ENCODE results near the gene FYB2.
"Not testable (repeated sequence)": the region's sequence is repeated elsewhere in the genome, so short reads cannot be mapped to it uniquely, and the experiment has no call there.

The FYB2 gene

DNA sequence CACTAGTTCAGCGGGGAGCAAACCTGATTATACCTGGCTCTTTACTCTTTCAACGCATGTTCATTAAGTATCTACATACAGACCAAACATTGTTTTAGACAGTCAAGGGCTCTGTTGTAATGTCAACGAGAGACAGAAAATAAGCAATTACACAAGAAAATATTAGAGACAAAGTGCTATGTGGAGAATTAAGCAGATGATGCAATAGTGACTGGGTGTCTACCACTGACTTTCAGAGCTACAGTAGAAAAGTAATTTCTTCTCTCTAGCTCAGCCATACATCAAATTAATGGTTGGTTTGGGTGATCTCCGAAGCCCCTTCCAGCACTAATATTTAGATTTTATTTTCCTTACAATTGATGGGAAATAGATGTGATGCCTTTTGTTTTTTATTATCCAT lies 23.3 kb downstream of the FYB2 start:
- DNase-seq, result no peak

DNA sequence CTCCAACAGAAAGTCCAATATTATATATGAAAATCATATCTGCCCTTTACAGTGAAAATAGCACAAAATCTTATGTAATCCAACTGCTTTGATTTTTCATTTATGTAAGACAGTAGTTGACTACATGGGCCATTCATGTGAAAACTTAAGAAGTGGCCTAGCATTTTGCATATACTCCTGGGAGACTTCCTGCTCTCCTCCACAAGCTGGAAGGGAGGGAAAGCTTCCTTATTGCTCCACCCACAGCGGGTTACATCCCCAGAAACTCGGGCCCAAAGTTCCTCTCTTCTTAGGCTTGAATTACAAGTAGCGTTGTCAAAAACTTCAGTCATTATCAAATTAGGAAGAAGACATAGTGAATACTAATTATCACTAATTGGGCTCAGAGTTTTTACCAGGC lies 29.2 kb downstream of the FYB2 start:
- DNase-seq, result no peak

DNA sequence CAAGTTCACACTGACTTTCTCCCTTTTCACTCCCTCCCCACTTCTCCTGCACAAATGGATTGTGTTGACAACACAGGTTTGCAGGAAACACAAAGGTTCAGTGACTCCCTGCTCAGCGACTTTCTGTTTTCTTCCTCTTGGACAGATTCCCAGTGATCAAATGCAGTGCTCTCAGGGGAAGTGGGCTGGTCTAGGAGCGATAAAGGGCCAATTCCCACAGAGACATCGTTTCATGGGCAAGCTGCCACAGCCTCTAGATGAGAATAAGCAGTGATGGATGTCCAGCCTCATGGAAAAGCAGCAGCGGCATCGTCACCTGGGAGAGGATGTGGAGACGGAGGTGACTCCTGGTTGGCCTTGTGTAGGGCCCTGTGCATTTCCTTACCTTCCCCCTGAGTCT lies 30.6 kb downstream of the FYB2 start:
- no peak for DNase-seq

DNA sequence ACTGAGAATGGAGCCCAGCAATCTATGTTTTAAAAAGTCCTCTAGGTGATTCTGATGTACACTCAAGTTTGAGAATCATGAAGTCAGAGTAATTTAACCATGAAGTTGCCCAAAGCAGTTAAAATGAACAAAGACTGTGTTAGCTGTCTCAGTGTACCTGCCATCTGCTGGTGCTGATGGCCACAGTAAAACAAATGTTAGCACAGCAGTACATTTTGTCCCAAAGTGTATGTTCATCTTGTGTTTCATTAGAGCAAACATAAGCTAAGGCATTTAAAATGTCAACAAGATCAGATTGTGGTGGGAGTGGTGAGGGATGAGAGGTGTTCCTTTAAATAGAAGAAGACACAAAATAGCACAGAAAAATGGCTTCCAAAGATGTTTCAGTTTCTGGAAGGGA lies 31.1 kb downstream of the FYB2 start:
- DNase-seq, result no peak

DNA sequence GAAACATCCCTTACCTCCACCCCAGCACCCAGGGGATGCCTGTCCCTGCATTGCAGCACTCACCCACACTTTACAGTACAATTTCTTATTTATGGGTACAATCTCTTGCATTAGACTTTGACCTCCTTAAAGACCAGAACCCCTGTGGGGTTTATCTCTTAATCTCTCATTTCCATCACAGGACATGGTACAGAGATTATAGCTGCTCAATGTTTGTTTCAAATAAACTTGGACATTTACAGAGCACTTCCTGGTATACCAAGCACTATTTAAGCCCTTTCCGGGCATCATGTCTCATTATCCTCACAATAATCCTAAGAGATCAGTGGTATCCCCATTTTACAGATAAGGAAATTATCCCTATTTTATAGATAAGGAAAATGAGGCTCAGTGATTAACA lies 31.9 kb downstream of the FYB2 start:
- DNase-seq, result no peak

DNA sequence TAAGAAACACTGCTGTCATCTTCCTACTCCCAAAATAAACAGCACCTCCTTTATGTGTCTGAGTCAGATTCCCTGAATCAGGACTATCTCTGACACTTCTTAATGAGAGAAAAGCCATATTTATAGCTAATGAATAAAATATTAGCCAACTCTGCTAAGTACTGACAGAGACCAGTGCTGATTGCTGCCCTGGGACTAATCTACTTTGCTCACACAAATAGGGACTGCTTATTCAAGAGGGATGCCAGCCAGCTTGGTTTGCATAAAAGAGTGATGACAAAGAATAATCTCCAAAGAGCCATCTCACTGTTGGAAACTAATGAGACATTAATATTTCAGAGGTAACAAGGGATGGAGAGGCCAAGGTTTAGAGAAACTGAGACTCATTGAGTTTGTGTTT lies 36.4 kb downstream of the FYB2 start:
- no peak for DNase-seq

DNA sequence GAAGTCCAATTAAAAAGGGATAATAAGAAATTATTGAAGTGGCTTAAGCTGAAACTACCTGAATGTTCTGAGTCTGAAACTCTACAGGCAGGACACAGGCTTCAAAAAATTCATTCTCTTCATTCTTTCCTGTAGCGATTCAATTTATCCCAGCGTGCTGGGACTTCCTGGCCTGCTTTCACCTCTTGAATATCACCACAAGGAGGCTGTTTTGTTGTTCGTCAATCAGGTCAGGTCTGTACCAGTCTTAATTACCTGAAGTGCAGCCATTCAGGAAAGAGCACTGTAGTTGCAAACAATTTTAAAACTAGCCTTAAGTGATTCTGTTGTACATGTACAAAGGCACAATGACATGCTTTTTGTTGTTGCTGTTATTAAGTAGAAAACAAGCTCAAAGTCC lies 38.4 kb downstream of the FYB2 start:
- no peak for DNase-seq

DNA sequence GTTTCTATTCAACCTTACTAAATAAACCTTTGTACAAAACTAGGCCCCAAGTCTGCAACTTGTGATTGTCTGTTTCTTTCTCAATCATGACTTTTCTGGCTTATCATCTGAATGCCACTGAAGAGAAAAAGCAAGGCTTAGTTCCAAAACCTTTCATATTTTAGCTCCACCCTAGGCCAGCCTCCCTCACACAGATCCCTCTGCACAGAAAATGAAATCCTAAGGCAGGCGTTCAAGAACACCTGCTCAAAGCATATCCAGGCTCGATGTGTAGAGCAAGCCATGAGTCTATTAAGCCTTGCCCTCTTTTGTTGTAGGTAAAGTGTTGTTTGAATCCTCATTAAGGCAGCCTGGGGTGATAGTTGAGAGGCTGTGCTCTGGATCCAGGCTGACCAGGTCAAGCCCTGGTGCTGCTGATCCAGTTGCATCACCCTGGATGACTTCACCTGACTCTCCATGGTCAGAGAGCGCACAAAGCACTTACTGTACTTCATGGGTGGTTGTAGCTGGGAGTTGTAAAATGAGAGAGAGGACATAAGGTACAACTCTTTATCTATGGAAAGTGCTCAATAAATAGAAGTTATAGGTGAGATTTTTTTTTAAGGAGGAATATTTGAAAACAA lies 39.0 kb downstream of the FYB2 start:
- DNase-seq, result no peak

DNA sequence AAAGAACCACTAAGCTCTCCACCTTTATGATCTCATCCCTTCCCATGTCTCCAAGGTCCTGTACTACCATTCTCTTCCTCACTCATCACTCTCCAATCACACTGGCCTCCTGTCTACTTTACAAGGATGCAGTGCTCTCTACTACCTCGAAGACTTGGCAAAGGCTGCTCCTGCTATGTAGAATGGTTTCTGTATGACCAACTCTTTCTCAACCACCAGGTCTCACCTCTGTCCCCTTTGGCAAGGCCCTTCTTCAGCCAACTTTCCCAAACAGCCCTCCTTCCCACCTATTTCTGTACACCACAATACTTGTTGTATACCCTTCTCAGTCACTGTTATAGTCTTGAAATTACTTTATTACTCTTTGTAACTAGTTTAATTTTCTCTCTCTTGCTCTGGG lies 41.2 kb downstream of the FYB2 start:
- no peak for DNase-seq

DNA sequence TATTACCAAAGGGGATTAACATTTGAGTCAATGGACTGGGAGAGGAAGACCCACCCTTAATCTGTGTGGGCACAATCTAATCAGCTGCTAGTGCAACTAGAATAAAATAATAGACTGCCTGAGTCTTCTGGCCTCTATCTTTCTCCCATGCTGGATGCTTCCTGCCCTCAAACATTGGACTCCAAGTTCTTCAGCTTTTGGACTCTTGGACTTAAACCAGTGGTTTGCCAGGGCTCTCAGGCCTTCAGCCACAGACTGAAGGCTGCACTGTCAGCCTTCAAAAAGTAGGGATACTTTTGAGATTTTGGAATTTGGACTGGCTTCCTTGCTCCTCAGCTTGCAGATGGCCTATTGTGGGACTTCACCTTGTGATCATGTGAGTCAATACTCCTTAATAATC lies 44.5 kb downstream of the FYB2 start:
- not testable (repeated sequence) for DNase-seq

DNA sequence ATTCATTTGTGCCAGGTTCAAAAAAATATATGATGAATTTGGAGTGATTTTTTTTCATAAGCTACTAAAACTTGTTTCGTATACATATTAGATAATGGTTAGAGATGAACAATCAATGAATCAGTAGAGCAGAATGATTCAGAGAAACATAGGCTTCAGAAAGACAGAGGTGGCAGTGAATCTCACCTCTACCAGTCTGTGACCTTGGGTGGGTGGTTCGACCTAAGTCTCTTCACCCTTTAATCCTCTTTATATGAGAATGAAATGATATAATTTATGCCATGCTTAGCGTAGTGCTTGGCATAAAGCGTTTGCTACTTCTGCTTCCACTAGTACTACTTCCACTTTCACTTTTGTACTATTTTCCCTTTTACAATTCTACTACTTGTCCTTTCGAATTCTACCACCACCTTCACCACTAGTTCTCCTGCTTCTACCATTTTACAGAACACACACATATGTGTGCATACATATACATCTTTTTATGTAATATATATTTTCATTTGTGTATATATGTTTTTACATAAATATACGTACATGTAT lies 45.1 kb downstream of the FYB2 start:
- DNase-seq, result no peak

DNA sequence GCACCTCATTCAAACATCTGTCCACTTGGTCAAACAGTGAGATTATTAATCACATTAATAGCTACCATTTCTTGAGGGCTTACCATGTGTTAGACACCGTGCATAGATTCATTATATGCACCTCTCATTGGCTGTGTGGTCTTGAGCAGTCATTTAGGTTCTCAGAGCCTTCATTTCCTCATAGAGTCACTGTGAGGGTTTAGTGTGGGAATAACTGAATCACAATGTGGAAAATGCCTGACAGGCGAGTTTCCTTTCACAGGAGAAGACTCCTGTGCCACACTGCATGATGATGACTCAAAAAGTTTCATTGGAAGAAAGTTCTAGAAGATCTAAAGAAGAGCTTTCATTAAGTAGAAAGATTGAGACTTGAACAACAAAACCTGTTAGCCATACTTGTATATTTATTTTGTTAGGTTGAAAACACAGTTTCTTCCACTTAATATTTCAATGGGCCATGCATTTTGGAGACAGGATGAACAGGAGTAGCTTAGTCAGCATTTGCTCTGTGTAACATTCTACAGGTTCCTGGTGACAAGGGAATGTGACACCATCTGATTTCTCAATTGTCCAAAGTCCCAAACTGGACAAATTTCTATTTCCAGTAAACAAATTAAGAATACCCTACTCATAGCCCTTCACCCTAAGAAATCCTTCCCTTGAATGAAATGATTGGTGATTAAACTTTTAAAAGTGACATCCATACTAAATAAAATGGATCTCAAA lies 45.7 kb downstream of the FYB2 start:
- no peak for DNase-seq

DNA sequence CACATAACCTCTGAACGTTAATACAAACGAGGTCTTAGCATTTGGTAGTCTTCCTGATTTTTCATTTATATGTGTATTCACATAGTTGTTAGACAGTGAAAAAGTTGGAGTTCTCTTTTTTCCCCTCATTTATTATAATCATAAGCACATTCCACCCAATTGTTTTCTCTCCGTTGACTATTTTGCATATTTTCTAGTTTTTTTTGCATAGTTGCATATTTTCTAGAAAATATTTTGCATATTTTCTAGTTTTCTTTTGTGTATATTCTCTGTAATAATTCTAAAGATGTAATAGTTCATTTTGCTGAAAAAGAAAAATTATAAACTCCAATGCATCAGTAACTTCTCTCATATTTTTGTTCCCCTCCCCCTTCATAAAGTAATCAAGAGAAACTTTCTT lies 47.5 kb downstream of the FYB2 start:
- DNase-seq, result no peak

DNA sequence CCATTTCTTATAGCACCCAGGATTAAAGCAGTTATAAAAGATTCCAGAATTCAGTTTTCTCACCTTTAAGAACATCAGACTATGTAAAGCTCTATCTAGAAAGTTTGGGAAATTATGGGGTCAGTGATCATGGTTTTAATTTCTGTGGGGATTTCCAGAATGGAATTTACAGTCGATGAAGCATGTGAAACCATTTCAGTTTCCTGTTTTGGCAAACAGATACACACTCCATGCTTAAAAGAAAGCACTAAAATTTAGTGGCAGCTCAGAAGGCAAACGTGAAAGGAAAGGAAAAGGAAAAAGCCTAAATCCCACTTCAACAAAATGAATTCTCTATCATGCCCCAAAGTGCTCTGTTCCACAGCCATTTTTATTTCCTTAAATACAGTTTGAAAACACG lies 60.4 kb downstream of the FYB2 start:
- DNase-seq, result no peak

DNA sequence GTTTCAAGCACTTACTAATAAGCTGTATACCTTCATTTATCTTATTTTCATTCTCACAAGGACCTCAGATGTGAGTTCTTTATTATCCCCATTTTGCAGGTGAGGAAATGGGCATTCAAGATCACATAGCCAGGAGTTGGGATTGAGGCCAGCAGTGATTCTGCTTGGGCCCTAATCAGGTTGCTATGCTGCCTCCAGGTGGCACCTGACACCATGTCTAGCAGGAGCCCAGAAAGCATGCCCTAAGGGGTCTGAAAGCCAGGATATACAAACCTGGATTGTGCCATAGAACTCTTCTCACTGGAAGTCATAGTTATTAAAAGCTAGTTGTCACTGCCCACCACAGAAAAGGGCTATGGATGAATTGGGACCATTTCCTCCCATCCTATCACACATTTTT lies 61.1 kb downstream of the FYB2 start:
- DNase-seq, result no peak

DNA sequence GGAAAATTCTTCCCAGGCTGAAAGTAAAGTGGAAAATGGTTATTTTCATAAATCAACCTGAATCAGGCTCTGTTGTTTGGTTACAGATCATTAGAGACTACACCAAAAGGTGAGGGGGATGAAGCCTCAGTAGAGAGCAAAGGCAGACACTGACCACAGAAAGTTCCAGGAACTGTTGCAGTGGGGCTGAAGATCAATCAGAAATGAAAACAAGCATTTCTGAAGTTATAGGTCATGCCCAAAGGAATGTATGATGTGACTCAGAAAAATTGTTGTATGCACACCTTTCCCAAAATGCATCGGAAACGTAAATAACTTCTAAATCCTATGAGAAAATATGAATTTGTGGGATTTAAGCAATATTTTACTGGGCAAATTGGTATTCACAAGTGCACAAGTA lies 63.3 kb downstream of the FYB2 start:
- DNase-seq, result no peak

DNA sequence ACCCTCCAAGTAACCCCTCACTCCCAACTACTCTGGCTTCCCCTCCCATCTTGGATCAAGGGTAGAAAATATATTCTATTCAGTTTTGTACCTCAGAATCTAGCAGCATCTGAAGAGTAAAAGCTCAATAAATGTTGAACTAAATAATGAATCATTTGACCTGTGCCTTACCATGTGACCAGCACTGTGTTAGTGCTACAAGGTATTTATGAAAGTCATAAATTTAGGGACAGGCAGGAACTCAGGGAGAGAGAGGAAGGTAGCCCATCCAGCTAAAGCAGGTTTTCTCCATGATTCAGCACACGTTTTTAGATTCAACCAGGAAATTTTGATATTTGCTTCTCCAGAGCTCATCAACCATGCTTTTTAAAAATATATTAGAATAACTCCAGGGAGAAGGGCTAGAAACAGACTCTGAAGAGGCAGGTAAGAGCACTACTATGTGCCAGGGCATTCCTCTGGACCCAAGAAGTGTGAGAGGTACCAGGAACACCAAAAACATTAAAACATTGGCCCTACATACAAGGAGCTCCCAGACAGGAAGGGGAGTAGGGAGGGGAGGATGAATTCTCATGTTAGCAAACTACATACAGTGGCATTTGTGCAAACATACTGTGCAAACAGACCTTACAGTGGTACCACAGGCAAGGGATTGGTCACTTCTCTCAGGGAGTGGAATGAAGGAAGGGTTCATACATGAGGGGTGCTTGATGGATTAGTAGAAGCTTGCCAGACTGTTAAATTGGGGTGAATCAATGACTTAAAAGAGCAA lies 64.3 kb downstream of the FYB2 start:
- DNase-seq, result no peak

DNA sequence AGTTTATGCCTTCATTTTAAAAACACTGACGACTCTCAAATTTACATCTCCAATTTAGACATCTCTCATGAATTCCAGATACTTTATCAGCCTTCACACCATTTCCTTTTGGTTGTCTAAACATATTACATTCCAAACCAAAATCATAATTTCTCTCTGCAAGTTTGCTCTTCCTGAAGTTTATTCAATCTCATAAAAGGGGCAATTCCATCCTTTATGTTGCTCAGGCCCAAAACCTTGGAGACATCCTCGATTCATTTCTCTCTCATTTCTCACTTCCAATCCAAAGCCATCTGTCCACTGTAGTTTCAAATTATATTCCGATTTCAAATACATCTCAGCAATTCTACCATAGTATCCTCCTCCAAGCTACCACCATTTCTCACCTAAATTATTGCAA lies 74.0 kb downstream of the FYB2 start:
- no peak for DNase-seq

DNA sequence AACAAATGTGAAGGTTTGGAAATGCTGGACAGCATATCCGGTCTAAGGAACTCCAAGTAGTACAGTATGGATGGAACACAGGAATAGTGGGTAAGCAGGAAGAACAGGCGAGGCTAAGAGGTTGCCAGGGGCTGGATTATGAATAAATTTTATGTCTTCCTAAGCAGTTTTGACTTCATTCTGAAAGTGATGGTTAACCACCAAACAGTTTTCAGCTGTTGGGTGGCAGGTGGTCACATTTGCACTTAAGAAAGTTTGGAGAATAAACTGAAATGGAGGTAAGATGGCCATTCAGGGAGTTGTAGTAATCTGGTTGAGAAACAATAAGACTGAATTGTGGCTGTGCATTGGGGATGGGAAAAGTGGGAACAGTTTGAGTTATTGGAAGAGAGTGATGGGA lies 90.2 kb downstream of the FYB2 start:
- no peak for DNase-seq

DNA sequence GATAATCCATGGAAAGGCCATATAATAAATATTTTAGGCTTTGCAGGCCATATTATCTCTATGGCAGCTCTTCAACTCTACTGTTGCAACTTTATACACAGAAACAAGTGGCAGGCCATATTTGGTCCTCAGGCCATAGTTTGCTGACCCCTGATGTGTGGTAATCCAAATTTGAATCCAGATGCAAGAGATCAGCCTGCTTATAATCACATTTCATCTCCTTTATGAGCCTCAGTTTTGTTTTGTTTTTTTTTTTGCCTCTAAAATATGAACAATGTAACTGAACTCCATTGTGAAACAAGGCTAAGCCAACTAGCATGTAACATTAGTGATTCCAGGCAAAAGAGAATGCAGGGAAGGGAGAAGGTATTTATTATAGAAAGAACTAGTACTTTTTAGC lies 92.5 kb downstream of the FYB2 start:
- no peak for DNase-seq

DNA sequence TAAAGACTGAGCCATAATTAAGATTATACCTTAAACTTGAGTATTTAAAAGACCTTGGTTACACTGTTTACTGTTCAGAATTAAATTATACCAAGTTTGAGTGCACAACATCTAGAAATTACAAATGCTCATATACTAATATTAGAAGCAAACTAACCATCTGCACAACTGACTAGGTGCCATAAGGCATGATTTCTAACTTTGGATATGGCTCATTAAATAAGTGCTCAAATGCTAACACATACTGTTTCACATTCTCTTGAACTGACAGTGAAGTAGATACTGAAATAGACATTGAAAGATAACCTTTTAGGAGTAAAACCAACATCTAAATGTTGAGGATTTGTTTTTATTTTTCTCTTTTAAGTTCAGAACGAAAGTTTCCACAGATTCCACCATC lies 100.0 kb downstream of the FYB2 start:
- no peak for DNase-seq

DNA sequence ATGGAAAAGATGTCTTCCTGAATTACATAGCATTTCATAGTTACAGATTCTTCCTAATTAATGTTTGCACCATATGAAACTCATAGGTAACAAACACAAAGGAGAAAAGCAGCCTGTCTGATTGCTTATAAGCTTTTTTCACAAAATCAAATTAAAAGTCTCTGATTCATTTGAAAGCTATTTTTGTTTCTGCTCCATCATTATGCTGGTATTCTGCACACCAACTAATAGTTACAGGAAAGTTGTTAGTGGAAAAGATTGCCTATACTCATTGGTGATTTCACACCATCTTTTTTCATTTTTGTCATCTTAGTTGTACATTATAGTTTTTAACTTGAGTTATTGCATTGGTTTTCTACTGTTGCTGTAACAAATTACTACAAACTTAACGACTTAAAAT lies 104.0 kb downstream of the FYB2 start:
- DNase-seq, result no peak

DNA sequence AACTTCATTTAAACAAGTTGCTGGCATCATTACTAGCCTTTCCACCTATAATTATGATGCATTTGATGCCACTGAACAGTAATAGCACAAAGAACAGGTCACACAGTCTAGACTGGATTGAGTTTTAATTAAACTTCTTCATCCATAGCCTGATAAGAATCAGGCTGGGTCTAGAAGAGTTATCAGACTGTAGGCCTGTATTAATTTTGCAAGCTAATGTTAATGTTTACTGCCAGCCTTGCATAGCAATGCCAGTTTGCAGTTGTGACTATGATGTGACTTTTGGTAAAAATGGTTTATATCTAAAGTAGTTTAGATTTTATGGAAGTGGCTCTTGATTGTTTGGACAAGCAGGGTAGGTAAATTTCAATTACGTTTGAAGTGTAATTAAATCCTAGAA lies 106.1 kb downstream of the FYB2 start:
- DNase-seq, result no peak

DNA sequence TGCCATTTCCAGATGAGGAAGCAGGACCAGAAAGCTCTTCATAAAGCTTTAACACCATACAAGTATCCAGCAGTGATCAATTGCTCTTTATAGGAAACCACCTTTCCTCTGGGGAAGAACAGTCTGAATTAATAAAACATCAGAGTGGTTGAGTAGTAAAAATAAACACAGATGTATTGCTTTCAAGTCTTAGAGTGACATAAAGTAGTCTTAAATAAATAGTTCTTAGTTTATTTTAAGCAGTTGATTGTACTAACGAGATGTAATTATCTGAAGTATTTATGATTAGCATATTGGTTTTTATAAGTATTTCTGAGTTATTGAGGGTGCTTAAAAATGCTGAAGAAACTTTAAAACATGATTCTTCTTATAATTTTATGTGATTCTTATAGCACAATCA lies 107.1 kb downstream of the FYB2 start:
- DNase-seq, result no peak
